Gastrocnemius medialis (tissue), 4 donors: Measurements from ENCODE around the gene PTPRT.

ENCODE experiments used
- CTCF ChIP-seq, 5 experiments: fragments of 450-650 bp in 3 of 5; fragments of 200-600 bp in 2 of 5; sonication (generic) in 2 of 5; IDR thresholded peaks in 4 of 5; conservative IDR thresholded peaks in 1 of 5; 1 replicate in 4 of 5; 2 replicates in 1 of 5; pipeline ENCODE4 v1.5.1; 2016 to 2019; ENCODE audit warnings: antibody characterized with exemption in 5 of 5, mild to moderate bottlenecking in 3 of 5, moderate library complexity in 3 of 5
- POLR2A ChIP-seq, 2 donors: fragments of 450-650 bp; IDR thresholded peaks; one replicate each; pipeline ENCODE4 v1.6.1; 2017; ENCODE audit warnings: antibody characterized with exemption in 2 of 2, mild to moderate bottlenecking in 2 of 2, moderate library complexity in 2 of 2

DNA sequence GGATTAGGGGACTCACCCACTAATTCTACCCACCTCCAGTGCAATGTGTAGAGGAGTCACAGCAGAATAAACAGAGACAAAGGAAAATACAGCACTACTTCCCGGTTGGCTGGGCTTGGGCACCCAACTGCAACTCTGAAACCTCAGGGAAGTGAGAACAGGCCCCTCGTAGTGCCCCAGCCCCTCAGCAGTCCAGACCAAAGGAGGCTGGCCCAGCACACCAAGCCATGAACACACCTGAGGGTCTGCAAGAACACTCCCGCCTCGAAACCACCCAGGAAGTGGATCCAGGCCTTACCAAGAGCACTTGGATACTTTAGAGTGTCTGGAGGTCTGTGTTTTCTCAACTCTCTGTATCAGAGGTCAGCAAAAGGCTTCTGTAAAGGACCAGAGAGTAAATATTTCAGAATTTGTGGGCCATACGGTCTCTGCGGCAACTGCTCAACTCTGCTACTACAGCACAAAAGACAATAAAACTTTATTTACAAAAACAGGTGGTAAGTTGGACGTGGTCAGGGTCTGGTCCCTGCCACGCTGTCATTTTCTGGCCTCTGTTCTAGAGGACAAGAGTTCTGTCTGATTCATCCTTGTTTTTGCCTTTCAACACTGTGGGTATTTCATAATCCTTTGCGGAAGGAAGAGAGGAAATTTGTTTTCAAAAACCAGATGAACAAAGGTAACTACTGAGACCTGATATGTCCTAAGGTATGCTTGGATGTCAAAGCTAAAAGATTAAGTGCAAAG lies 154.6 kb downstream of the PTPRT start:
- TF ChIP-seq CTCF (IDR thresholded peaks at IDR 0.05 in 4 of 5, conservative IDR thresholded peaks at IDR 0.05 in 1 of 5) = no peak
- no peak for TF ChIP-seq POLR2A (IDR thresholded peaks at IDR 0.05)
